HEK293 (cell line): ENCODE results near the gene MPZL3.
A peak's percentile ranks its signal among the peaks of the same experiment; 100 is the strongest.

Experiments used
- CTCF ChIA-PET: fragments of 350-600 bp; formaldehyde crosslinking; extraction: SDS; loops from one replicate; lab custom pipeline; 2021; ENCODE audit warnings: antibody characterized with exemption; lab: Yijun Ruan, JAX
- POLR2A ChIA-PET: fragments of 300-600 bp; formaldehyde crosslinking; extraction: SDS; loops from one replicate; lab custom pipeline; 2020; ENCODE audit warnings: antibody characterized with exemption, inconsistent platforms; lab: Yijun Ruan, JAX
- H3K27ac ChIP-seq: fragments of 200-500 bp; sonication (Bioruptor generic); 2 replicates; pipeline ENCODE4 v1.5.1; 2014; ENCODE audit warnings: low read depth, low read length, control low read depth, inconsistent platforms; ENCODE audit errors: extremely low read depth
- H3K36me3 ChIP-seq, 2 experiments: fragments of 200-500 bp in 1 of 2; sonication (Bioruptor generic) in 1 of 2; 1 replicate in 1 of 2; 2 replicates in 1 of 2; pipeline ENCODE4 v1.5.1; 2014 to 2017; ENCODE audit warnings: inconsistent platforms in 2 of 2, low read length in 2 of 2; ENCODE audit not compliant: control insufficient read depth in 2 of 2, insufficient read depth in 1 of 2
- H3K4me1 ChIP-seq: fragments of 200-500 bp; sonication (Bioruptor generic); 2 replicates; pipeline ENCODE4 v1.5.1; 2014; ENCODE audit warnings: mild to moderate bottlenecking, low read length, inconsistent platforms; ENCODE audit not compliant: control insufficient read depth, insufficient read depth
- H3K4me3 ChIP-seq: 2 replicates; pipeline ENCODE4 v1.5.1; 2011; ENCODE audit warnings: low read depth, mild to moderate bottlenecking, control low read depth, low read length, moderate library complexity
- H3K9me3 ChIP-seq: fragments of 200-500 bp; sonication (Bioruptor generic); 2 replicates; pipeline ENCODE4 v1.5.1; 2014; ENCODE audit warnings: low read depth, low read length, inconsistent platforms; ENCODE audit not compliant: control insufficient read depth, insufficient read depth
- OVOL3 ChIP-seq: fragments of 450-650 bp; formaldehyde crosslinking; IDR thresholded peaks from 2 replicates; pipeline ENCODE4 v1.5.1; 2016; ENCODE audit warnings: missing biosample characterization, missing genetic modification characterization
- YY2 ChIP-seq: fragments of 450-650 bp; formaldehyde crosslinking; IDR thresholded peaks from 2 replicates; pipeline ENCODE4 v1.5.1; 2016; ENCODE audit warnings: missing biosample characterization, missing genetic modification characterization
- ZBTB20 ChIP-seq: fragments of 450-650 bp; formaldehyde crosslinking; IDR thresholded peaks from 2 replicates; pipeline ENCODE4 v1.5.1; 2016; ENCODE audit warnings: missing biosample characterization, missing genetic modification characterization
- ZNF19 ChIP-seq: fragments of 450-650 bp; formaldehyde crosslinking; IDR thresholded peaks from 2 replicates; pipeline ENCODE4; 2016; ENCODE audit warnings: missing biosample characterization, missing genetic modification characterization, low read depth
- ZNF214 ChIP-seq: fragments of 450-650 bp; formaldehyde crosslinking; IDR thresholded peaks from 2 replicates; pipeline ENCODE4 v1.5.1; 2017; ENCODE audit warnings: missing biosample characterization, mild to moderate bottlenecking, missing genetic modification characterization, borderline replicate concordance
- ZNF223 ChIP-seq: fragments of 450-650 bp; formaldehyde crosslinking; IDR thresholded peaks from 2 replicates; pipeline ENCODE4 v1.5.1; 2016; ENCODE audit warnings: missing biosample characterization, missing genetic modification characterization
- ZNF335 ChIP-seq: fragments of 450-650 bp; formaldehyde crosslinking; conservative IDR thresholded peaks from 2 replicates; pipeline ENCODE4 v1.5.1; 2016; ENCODE audit warnings: missing biosample characterization, missing genetic modification characterization
- ZNF530 ChIP-seq: fragments of 450-650 bp; formaldehyde crosslinking; IDR thresholded peaks from 2 replicates; pipeline ENCODE4 v1.5.1; 2016; ENCODE audit warnings: low read depth, missing biosample characterization, missing genetic modification characterization
- ZNF544 ChIP-seq: fragments of 450-650 bp; formaldehyde crosslinking; IDR thresholded peaks from 2 replicates; pipeline ENCODE4 v1.5.0; 2017; ENCODE audit warnings: missing biosample characterization, missing genetic modification characterization
- ZNF549 ChIP-seq: fragments of 450-650 bp; IDR thresholded peaks from 2 replicates; pipeline ENCODE4 v1.5.1; 2018; ENCODE audit warnings: missing biosample characterization, missing genetic modification characterization, mild to moderate bottlenecking, inconsistent platforms, moderate library complexity
- ZNF660 ChIP-seq: fragments of 450-650 bp; IDR thresholded peaks from 2 replicates; pipeline ENCODE4 v1.5.1; 2018; ENCODE audit warnings: missing biosample characterization, mild to moderate bottlenecking, missing genetic modification characterization
- ZNF747 ChIP-seq: fragments of 450-650 bp; formaldehyde crosslinking; IDR thresholded peaks from 2 replicates; pipeline ENCODE4 v1.5.1; 2016; ENCODE audit warnings: missing biosample characterization, missing genetic modification characterization
- TF ChIP-seq, protein P1 (sequence below): fragments of 450-650 bp; formaldehyde crosslinking; IDR thresholded peaks from 2 replicates; pipeline ENCODE4 v1.5.1; 2016; ENCODE audit warnings: missing biosample characterization, missing genetic modification characterization
- TF ChIP-seq, protein P2 (sequence below): fragments of 450-650 bp; formaldehyde crosslinking; IDR thresholded peaks from 2 replicates; pipeline ENCODE4 v1.5.1; 2016; ENCODE audit warnings: missing biosample characterization, missing genetic modification characterization
- TF ChIP-seq, protein P3 (sequence below): fragments of 450-650 bp; formaldehyde crosslinking; IDR thresholded peaks from 2 replicates; pipeline ENCODE4 v1.5.1; 2016; ENCODE audit warnings: missing biosample characterization, missing genetic modification characterization
- TF ChIP-seq, protein P4 (sequence below): fragments of 450-650 bp; formaldehyde crosslinking; IDR thresholded peaks from 2 replicates; pipeline ENCODE4 v1.5.1; 2016; ENCODE audit warnings: missing biosample characterization, missing genetic modification characterization
- TF ChIP-seq, protein P5 (sequence below): fragments of 450-650 bp; formaldehyde crosslinking; IDR thresholded peaks from 2 replicates; pipeline ENCODE4 v1.5.1; 2016; ENCODE audit warnings: missing biosample characterization, missing genetic modification characterization

MPZL3 gene

DNA sequence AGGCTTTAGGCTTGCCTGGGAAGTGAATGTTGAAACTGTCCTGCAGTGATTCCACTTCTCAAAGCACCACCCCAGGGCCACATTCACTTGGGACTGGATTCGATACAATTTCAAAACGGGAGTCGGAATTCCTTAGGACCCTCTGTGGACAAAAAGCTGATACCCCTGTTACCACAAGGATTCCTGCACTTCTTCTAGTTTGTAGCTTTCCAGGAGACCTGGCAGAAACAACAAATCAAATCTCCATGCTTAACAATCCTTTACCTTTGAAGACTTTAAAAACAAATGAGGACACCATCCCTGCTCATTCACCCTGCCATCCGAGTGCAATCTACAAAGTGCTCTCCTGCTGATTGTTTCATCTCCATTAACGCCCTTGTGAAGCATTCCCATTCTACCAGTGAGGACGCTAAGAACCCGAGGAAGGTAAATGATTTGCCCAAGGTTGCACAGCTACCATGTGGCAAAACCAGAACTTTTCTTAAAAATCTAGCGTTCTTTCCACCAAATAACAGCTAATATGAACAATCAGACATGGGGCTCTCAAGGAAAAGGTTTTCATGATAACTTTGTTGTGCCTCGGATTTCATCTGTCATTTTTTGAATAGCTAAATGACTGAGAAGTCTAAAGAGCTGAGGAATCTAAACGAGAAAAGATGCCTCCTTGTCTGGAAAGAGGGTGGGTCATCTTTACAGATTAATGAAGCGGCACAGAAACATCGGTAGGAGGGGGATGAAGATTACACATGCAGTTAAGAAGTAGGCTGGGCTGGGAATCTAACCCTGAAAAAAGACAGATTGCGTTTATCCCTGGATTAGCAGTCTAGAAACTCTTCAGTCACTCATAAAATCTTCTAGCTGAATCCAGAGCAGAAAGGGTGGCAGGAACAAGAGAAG is 12.7 kb upstream of the MPZL3 start:
- Histone ChIP-seq H3K4me3 (peak overlapping the region; percentile 42), H3K9me3 (no peaks in the 10 kb centered on the region), H3K27ac (no peak overlapping the region), H3K4me1 (no peaks in the 10 kb centered on the region), H3K36me3 (no peaks in the 10 kb centered on the region)
- CTCF ChIA-PET = interaction anchor here (0.8 to 1.3 kb wide), 7 partner anchors 11 to 260 kb away, joined by 3 to 7 read pairs (median 4); partner anchors contain the start of gene MPZL3
- TF ChIP-seq ZNF660 (tag by site-specific recombination) (peak; percentile 48; the same call in 1 of the 2 replicates), ZNF223 (tag by site-specific recombination) (no peak), ZNF747 (tag by site-specific recombination) (no peak), ZNF549 (tag by site-specific recombination) (no peak), ZNF19 (no peak), ZNF335 (tag by site-specific recombination) (peak; percentile 6; the same call in 1 of the 2 replicates)
- TF ChIP-seq, protein P1, sequence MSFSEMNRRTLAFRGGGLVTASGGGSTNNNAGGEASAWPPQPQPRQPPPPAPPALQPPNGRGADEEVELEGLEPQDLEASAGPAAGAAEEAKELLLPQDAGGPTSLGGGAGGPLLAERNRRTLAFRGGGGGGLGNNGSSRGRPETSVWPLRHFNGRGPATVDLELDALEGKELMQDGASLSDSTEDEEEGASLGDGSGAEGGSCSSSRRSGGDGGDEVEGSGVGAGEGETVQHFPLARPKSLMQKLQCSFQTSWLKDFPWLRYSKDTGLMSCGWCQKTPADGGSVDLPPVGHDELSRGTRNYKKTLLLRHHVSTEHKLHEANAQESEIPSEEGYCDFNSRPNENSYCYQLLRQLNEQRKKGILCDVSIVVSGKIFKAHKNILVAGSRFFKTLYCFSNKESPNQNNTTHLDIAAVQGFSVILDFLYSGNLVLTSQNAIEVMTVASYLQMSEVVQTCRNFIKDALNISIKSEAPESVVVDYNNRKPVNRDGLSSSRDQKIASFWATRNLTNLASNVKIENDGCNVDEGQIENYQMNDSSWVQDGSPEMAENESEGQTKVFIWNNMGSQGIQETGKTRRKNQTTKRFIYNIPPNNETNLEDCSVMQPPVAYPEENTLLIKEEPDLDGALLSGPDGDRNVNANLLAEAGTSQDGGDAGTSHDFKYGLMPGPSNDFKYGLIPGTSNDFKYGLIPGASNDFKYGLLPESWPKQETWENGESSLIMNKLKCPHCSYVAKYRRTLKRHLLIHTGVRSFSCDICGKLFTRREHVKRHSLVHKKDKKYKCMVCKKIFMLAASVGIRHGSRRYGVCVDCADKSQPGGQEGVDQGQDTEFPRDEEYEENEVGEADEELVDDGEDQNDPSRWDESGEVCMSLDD (tag by site-specific recombination) = no peak
- POLR2A ChIA-PET = interaction anchor here (1.5 to 1.6 kb wide), 2 partner anchors 13 to 95 kb away, joined by 3 to 11 read pairs; partner anchors contain the start of genes MPZL3 and UBE4A

DNA sequence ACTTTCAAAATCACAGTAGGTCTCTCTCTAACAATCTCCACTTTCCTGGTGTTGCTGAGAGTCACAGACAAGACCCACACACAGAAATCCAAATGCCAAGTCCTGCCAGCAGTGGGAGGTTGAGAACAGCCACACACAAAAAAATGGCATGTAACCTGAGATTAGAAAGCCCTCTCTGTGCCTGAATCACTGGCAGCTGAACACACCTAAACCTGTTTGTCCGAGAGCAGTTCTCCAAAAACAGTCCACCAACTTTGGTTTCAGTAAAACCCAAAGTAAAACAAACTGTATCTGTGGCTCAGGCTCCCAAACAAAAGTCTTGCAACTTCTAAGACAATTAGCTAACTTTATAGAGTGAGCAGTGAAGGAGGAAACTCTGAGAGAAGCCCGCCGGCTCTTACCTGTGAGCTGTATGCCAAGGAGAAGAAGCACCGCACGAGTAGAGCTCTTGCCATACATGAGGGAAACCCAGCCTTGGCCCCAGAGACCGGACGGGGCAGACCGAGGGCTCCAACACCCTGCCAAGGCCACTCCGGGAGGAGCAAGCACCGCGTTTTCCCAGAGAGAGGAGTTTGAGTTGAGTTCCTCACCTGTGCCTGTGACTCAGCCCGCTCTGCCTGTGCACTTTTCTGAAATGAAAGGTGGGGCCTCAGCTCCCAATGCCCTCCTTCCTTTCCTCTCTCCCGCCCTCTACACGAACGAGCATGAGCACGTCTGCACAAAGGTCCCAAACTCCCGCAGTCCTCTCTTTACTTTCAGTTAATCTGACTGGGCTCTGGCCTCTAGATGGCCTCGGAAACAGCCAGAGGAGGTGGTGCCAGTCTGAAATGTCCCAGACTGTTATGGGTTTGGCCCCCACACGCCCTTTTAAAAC is 11.8 kb upstream of the MPZL3 start, which contains the start of gene MPZL2:
TSS of gene MPZL2 (minus strand) at position 603 of the 874 bp plus-strand sequence. CDS start at position 459, 144 bp downstream.
- CTCF ChIA-PET = interaction anchor here (0.6 to 1.4 kb wide), 10 partner anchors 8 to 438 kb away, joined by 3 to 6 read pairs (median 4); partner anchors contain the start of gene MPZL3
- TF ChIP-seq, protein P2, sequence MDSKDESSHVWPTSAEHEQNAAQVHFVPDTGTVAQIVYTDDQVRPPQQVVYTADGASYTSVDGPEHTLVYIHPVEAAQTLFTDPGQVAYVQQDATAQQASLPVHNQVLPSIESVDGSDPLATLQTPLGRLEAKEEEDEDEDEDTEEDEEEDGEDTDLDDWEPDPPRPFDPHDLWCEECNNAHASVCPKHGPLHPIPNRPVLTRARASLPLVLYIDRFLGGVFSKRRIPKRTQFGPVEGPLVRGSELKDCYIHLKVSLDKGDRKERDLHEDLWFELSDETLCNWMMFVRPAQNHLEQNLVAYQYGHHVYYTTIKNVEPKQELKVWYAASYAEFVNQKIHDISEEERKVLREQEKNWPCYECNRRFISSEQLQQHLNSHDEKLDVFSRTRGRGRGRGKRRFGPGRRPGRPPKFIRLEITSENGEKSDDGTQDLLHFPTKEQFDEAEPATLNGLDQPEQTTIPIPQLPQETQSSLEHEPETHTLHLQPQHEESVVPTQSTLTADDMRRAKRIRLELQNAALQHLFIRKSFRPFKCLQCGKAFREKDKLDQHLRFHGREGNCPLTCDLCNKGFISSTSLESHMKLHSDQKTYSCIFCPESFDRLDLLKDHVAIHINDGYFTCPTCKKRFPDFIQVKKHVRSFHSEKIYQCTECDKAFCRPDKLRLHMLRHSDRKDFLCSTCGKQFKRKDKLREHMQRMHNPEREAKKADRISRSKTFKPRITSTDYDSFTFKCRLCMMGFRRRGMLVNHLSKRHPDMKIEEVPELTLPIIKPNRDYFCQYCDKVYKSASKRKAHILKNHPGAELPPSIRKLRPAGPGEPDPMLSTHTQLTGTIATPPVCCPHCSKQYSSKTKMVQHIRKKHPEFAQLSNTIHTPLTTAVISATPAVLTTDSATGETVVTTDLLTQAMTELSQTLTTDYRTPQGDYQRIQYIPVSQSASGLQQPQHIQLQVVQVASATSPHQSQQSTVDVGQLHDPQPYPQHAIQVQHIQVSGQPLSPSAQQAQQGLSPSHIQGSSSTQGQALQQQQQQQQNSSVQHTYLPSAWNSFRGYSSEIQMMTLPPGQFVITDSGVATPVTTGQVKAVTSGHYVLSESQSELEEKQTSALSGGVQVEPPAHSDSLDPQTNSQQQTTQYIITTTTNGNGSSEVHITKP (tag by site-specific recombination) = no peak; the same call in 1 of the 2 replicates
- peak; percentile 41 for TF ChIP-seq ZBTB20
- TF ChIP-seq OVOL3 (tag by site-specific recombination) = no peak
- TF ChIP-seq ZNF214 (tag by site-specific recombination) = no peak
- no peak for TF ChIP-seq YY2 (tag by site-specific recombination)
- TF ChIP-seq, protein P3, sequence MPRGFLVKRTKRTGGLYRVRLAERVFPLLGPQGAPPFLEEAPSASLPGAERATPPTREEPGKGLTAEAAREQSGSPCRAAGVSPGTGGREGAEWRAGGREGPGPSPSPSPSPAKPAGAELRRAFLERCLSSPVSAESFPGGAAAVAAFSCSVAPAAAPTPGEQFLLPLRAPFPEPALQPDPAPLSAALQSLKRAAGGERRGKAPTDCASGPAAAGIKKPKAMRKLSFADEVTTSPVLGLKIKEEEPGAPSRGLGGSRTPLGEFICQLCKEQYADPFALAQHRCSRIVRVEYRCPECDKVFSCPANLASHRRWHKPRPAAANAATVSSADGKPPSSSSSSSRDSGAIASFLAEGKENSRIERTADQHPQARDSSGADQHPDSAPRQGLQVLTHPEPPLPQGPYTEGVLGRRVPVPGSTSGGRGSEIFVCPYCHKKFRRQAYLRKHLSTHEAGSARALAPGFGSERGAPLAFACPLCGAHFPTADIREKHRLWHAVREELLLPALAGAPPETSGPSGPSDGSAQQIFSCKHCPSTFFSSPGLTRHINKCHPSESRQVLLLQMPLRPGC (tag by site-specific recombination) = no peak
- TF ChIP-seq ZNF544 (tag by site-specific recombination) = no peak
- TF ChIP-seq ZNF335 (tag by site-specific recombination) = peak; percentile 69
- TF ChIP-seq, protein P4, sequence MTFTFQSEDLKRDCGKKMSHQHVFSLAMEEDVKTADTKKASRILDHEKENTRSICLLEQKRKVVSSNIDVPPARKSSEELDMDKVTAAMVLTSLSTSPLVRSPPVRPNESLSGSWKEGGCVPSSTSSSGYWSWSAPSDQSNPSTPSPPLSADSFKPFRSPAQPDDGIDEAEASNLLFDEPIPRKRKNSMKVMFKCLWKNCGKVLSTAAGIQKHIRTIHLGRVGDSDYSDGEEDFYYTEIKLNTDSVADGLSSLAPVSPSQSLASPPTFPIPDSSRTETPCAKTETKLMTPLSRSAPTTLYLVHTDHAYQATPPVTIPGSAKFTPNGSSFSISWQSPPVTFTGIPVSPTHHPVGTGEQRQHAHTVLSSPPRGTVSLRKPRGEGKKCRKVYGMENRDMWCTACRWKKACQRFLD (tag by site-specific recombination) = no peak
- TF ChIP-seq, protein P5, sequence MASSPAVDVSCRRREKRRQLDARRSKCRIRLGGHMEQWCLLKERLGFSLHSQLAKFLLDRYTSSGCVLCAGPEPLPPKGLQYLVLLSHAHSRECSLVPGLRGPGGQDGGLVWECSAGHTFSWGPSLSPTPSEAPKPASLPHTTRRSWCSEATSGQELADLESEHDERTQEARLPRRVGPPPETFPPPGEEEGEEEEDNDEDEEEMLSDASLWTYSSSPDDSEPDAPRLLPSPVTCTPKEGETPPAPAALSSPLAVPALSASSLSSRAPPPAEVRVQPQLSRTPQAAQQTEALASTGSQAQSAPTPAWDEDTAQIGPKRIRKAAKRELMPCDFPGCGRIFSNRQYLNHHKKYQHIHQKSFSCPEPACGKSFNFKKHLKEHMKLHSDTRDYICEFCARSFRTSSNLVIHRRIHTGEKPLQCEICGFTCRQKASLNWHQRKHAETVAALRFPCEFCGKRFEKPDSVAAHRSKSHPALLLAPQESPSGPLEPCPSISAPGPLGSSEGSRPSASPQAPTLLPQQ = peak; percentile 48; the same call in 1 of the 2 replicates
- no peak for TF ChIP-seq ZNF530 (tag by site-specific recombination)

More for the DNA sequence above, 11.8 kb upstream of the MPZL3 start, which contains the start of gene MPZL2:
- H3K27ac ChIP-seq = peak within 1 kb of the TSS; percentile 11; the same call in 1 of the 2 replicates
- no peaks in the 10 kb centered on the region for H3K4me1 ChIP-seq
- H3K9me3 ChIP-seq = no peaks in the 10 kb centered on the region
- H3K36me3 ChIP-seq = no peaks in the 10 kb centered on the region
- POLR2A ChIA-PET = interaction anchor here (1.0 to 1.6 kb wide), 3 partner anchors 12 to 96 kb away, joined by 3 to 11 read pairs (median 3); partner anchors contain the start of genes MPZL3 and UBE4A
- H3K4me3 ChIP-seq = peak within 1 kb of the TSS; percentile 42
